ENCODE results near the gene OPTN. TPM values are rescaled to one million over a fixed set of nuclear protein-coding genes. Genes with fewer than 3 reads are reported as not detected.
"Not testable (repeated sequence)": the region's sequence is repeated elsewhere in the genome, so short reads cannot be mapped to it uniquely, and the experiment has no call there.

Gene OPTN
- polyA plus RNA-seq: 100 to 1,000 TPM in 1 of 3 donors, 10 to 100 TPM in 2; 25.3 to 110 (median 99.8) TPM

GRCh38 chr10:13099666-13100348, at the start of gene OPTN:
Gene OPTN, plus strand, starts transcription at chr10:13100163. Its CDS starts 8,960 bp downstream, at chr10:13109123.
- H3K27ac ChIP-seq (ENCODE audit: low read depth, low read length): peak within 1 kb of the TSS; percentile 44
- 0% methylated on average over 38 to 54 of the region's 54 CpGs for WGBS, 3 donors

- WGBS, 3 donors: 49 to 71% (median 70%) methylated on average over 7 of the region's 7 CpGs
- H3K27ac ChIP-seq (ENCODE audit: low read depth, low read length): no peak overlapping the region
Observed at GRCh38 chr10:13051126-13051694, 48.8 kb upstream of the OPTN start.

- not testable (repeated sequence) for H3K27ac ChIP-seq (ENCODE audit: low read depth, low read length)
- WGBS, 3 donors: 33 to 74% (median 66%) methylated on average over 1 of the region's 1 CpG
Observed at GRCh38 chr10:13053208-13053607, 46.8 kb upstream of the OPTN start.

GRCh38 chr10:13053794-13054462, 46.0 kb upstream of the OPTN start:
- 54 to 83% (median 79%) methylated on average over 7 of the region's 7 CpGs for WGBS, 3 donors
- no peak overlapping the region for H3K27ac ChIP-seq (ENCODE audit: low read depth, low read length)

- H3K27ac ChIP-seq (ENCODE audit: low read depth, low read length): no peak overlapping the region
- WGBS, 3 donors: 49 to 93% (median 68%) methylated on average over 4 of the region's 4 CpGs
Observed at GRCh38 chr10:13054844-13055243, 45.1 kb upstream of the OPTN start.

GRCh38 chr10:13056456-13057077, 43.4 kb upstream of the OPTN start:
- no peak overlapping the region for H3K27ac ChIP-seq (ENCODE audit: low read depth, low read length)
- 83 to 85% (median 85%) methylated on average over 7 of the region's 7 CpGs for WGBS, 3 donors

GRCh38 chr10:13062803-13063202, 37.2 kb upstream of the OPTN start:
- no peak overlapping the region for H3K27ac ChIP-seq (ENCODE audit: low read depth, low read length)
- 85 to 91% (median 86%) methylated on average over 5 of the region's 5 CpGs for WGBS, 3 donors

GRCh38 chr10:13066527-13066926, 33.4 kb upstream of the OPTN start:
- 69 to 75% (median 70%) methylated on average over 6 of the region's 6 CpGs for WGBS, 3 donors
- no peak overlapping the region for H3K27ac ChIP-seq (ENCODE audit: low read depth, low read length)

- WGBS, 3 donors: 87 to 91% (median 89%) methylated on average over 7 of the region's 7 CpGs
- no peak overlapping the region for H3K27ac ChIP-seq (ENCODE audit: low read depth, low read length)
Observed at GRCh38 chr10:13067431-13067830, 32.5 kb upstream of the OPTN start.

- H3K27ac ChIP-seq (ENCODE audit: low read depth, low read length): no peak overlapping the region
- WGBS, 3 donors: 68 to 76% (median 70%) methylated on average over 5 of the region's 5 CpGs
Observed at GRCh38 chr10:13068071-13068470, 31.9 kb upstream of the OPTN start.

GRCh38 chr10:13068484-13068883, 31.5 kb upstream of the OPTN start:
- 92 to 94% (median 93%) methylated on average over 2 of the region's 2 CpGs for WGBS, 3 donors
- no peak overlapping the region for H3K27ac ChIP-seq (ENCODE audit: low read depth, low read length)

GRCh38 chr10:13072339-13072738, 27.6 kb upstream of the OPTN start:
- WGBS, 3 donors: 90 to 98% (median 95%) methylated on average over 3 of the region's 3 CpGs
- H3K27ac ChIP-seq (ENCODE audit: low read depth, low read length): no peak overlapping the region

- 18 to 27% (median 27%) methylated on average over 18 of the region's 18 CpGs for WGBS, 3 donors
- no peak overlapping the region for H3K27ac ChIP-seq (ENCODE audit: low read depth, low read length)
Observed at GRCh38 chr10:13074563-13075451, 25.2 kb upstream of the OPTN start.

GRCh38 chr10:13078912-13079775, 20.8 kb upstream of the OPTN start:
- 79 to 85% (median 82%) methylated on average over 16 of the region's 16 CpGs for WGBS, 3 donors
- H3K27ac ChIP-seq (ENCODE audit: low read depth, low read length): no peak overlapping the region

GRCh38 chr10:13079776-13080050, 20.2 kb upstream of the OPTN start:
- WGBS, 3 donors: 20 to 46% (median 33%) methylated on average over 2 of the region's 2 CpGs
- no peak overlapping the region for H3K27ac ChIP-seq (ENCODE audit: low read depth, low read length)

- no peak overlapping the region for H3K27ac ChIP-seq (ENCODE audit: low read depth, low read length)
- 81% methylated on average over 7 of the region's 7 CpGs for WGBS, 3 donors
Observed at GRCh38 chr10:13080643-13081042, 19.3 kb upstream of the OPTN start.

- not testable (repeated sequence) for H3K27ac ChIP-seq (ENCODE audit: low read depth, low read length)
- whole genome bisulfite sequencing, 3 donors: 92 to 97% (median 97%) methylated on average over 3 of the region's 3 CpGs
Observed at GRCh38 chr10:13083700-13084099, 16.3 kb upstream of the OPTN start.

- 94 to 100% (median 94%) methylated on average over 1 of the region's 1 CpG for WGBS, 3 donors
- H3K27ac ChIP-seq (ENCODE audit: low read depth, low read length): no peak overlapping the region
Observed at GRCh38 chr10:13086056-13086455, 13.9 kb upstream of the OPTN start.

All from adipose tissue (tissue), 3 donors.